K562 (cell line): ENCODE data around the gene GAS2L1. TPM values are rescaled to one million over a fixed set of nuclear protein-coding genes. Genes with fewer than 3 reads are reported as not detected.

ENCODE experiments used
- ATAC-seq: fragments of 200-7000 bp; cut with Tn5 transposase; 3 replicates; pipeline ENCODE4 v1.9.1; 2020; ENCODE audit warnings: moderate library complexity
- BruUV-seq: library from RNA; stranded (reverse); fragments of 400-500 nt; replicated peaks from 2 replicates; lab custom pipeline; 2021; lab: Mats Ljungman, UMichigan
- CTCF ChIA-PET: fragments of 300-600 bp; formaldehyde crosslinking; extraction: SDS; loops from one replicate; lab custom pipeline; 2021; ENCODE audit warnings: low intra/inter-chr PET ratio; lab: Yijun Ruan, JAX
- POLR2A ChIA-PET: fragments of 300-600, 350-650 bp; sonication (Branson Sonifier 250); formaldehyde crosslinking; extraction: SDS; loops from one replicate; lab custom pipeline; 2021; ENCODE audit warnings: antibody characterized with exemption, inconsistent platforms; lab: Yijun Ruan, JAX
- DNase-seq, 4 experiments: peaks; one replicate each; pipeline versions ENCODE4 v3.0.0 to v3.0.0-alpha.2; 2011 to 2018; ENCODE audit warnings: low spot score in 3 of 4, mixed read lengths in 3 of 4; ENCODE audit errors: extremely low read depth in 1 of 4
- FAIRE-seq: peaks from 2 replicates; lab custom pipeline; 2011; peaks lifted over from hg19 to GRCh38; lab: Jason Lieb, UNC
- H2AFZ ChIP-seq: 2 replicates; pipeline ENCODE4 v1.6.0; 2011; ENCODE audit warnings: low read depth, low read length, control low read depth, inconsistent platforms
- H3K27ac ChIP-seq: fragments of 200-600 bp; 3 replicates; pipeline ENCODE4 v1.8.0; 2011; ENCODE audit warnings: low read depth, mild to moderate bottlenecking, control low read depth, inconsistent platforms, low read length, moderate library complexity, mixed read lengths; ENCODE audit errors: extremely low read depth
- H3K27me3 ChIP-seq, 2 experiments: fragments of 300-600 bp in 1 of 2; 2 replicates in 1 of 2; 3 replicates in 1 of 2; pipeline versions ENCODE4 v1.6.0 to v1.8.0; 2011; ENCODE audit warnings: inconsistent platforms in 2 of 2, low read length in 2 of 2, mild to moderate bottlenecking in 1 of 2, mixed read lengths in 1 of 2, moderate library complexity in 1 of 2; ENCODE audit not compliant: control insufficient read depth in 2 of 2, insufficient read depth in 2 of 2
- H3K36me3 ChIP-seq: fragments of 300-600 bp; 3 replicates; pipeline ENCODE4 v1.8.0; 2011; ENCODE audit warnings: mild to moderate bottlenecking, low read length, inconsistent platforms; ENCODE audit not compliant: control insufficient read depth, insufficient read depth
- H3K4me1 ChIP-seq, 2 experiments: fragments of 200-600 bp in 1 of 2; replicated peaks in 1 of 2; 2 replicates in 1 of 2; 3 replicates in 1 of 2; pipeline versions ENCODE4 v1.5.1 to v1.8.0; 2011; ENCODE audit warnings: inconsistent platforms in 2 of 2, low read length in 2 of 2, mild to moderate bottlenecking in 1 of 2, mixed read lengths in 1 of 2, moderate library complexity in 1 of 2; ENCODE audit not compliant: control insufficient read depth in 2 of 2, insufficient read depth in 2 of 2
- H3K4me2 ChIP-seq: 2 replicates; pipeline ENCODE4 v1.6.1; 2011; ENCODE audit warnings: low read length, control low read depth, inconsistent platforms, mixed read lengths; ENCODE audit not compliant: insufficient read depth
- H3K4me3 ChIP-seq: fragments of 200-600 bp; sonication (generic), shearing (Covaris generic); 2 replicates; pipeline ENCODE4 v1.5.1; 2016; ENCODE audit warnings: control low read depth, inconsistent platforms
- H3K79me2 ChIP-seq: fragments of 200-600 bp; 3 replicates; pipeline ENCODE4 v1.8.0; 2011; ENCODE audit warnings: low read length, inconsistent platforms; ENCODE audit not compliant: control insufficient read depth, insufficient read depth
- H3K9ac ChIP-seq, 2 experiments: 2 replicates each; pipeline versions ENCODE4 v1.6.0 to v1.6.1; 2011; ENCODE audit warnings: low read depth in 2 of 2, low read length in 2 of 2, control low read depth in 1 of 2, inconsistent platforms in 1 of 2, mild to moderate bottlenecking in 1 of 2, mixed read lengths in 1 of 2; ENCODE audit not compliant: insufficient read depth in 1 of 2
- H3K9me1 ChIP-seq: one replicate; pipeline ENCODE4 v1.6.0; 2011; ENCODE audit warnings: inconsistent platforms, mild to moderate bottlenecking, low read length, moderate library complexity; ENCODE audit not compliant: control insufficient read depth, insufficient read depth
- H3K9me3 ChIP-seq: replicated peaks from 2 replicates; pipeline ENCODE4 v1.5.1; 2011; ENCODE audit warnings: low read depth, low read length, inconsistent platforms; ENCODE audit not compliant: control insufficient read depth, insufficient read depth
- H4K20me1 ChIP-seq: replicated peaks from 2 replicates; pipeline ENCODE4 v1.6.1; 2011; ENCODE audit warnings: low read length, inconsistent platforms, mixed read lengths; ENCODE audit not compliant: control insufficient read depth, insufficient read depth
- CREB3L1 ChIP-seq: fragments of 450-650 bp; IDR thresholded peaks from 2 replicates; pipeline ENCODE4 v1.6.1; 2014; ENCODE audit warnings: low read depth, mild to moderate bottlenecking, moderate library complexity, borderline replicate concordance
- HMGN3 ChIP-seq: IDR thresholded peaks from 2 replicates; pipeline ENCODE4 v1.6.1; 2011; ENCODE audit warnings: borderline replicate concordance, low read depth, mild to moderate bottlenecking, mixed read lengths, low read length; ENCODE audit not compliant: insufficient read length; ENCODE audit errors: extremely low read depth
- MBD1 ChIP-seq: fragments of 250-450 bp; sonication (Bioruptor Pico); IDR thresholded peaks from 2 replicates; pipeline ENCODE4 v1.8.0; 2022; ENCODE audit warnings: inconsistent platforms
- NR0B1 ChIP-seq: fragments of 450-650 bp; IDR thresholded peaks from one replicate; pipeline ENCODE4 v1.6.1; 2018; ENCODE audit warnings: mild to moderate bottlenecking, moderate library complexity; ENCODE audit not compliant: partially characterized antibody
- NR1H2 ChIP-seq: sonication (generic); formaldehyde crosslinking; IDR thresholded peaks from 2 replicates; pipeline ENCODE4 v1.4.0; 2020; ENCODE audit warnings: mild to moderate bottlenecking, missing genetic modification reagents
- PCBP2 ChIP-seq: fragments of 200-400 bp; formaldehyde crosslinking; IDR thresholded peaks from 2 replicates; pipeline ENCODE4 v1.6.1; 2018; ENCODE audit warnings: low read length, low read depth, mild to moderate bottlenecking, moderate library complexity; ENCODE audit not compliant: poor library complexity, severe bottlenecking
- POU5F1 ChIP-seq: fragments of 150-350 bp; IDR thresholded peaks from 2 replicates; pipeline ENCODE4 v1.6.1; 2014; ENCODE audit warnings: borderline replicate concordance, low read length, low read depth, mild to moderate bottlenecking; ENCODE audit not compliant: partially characterized antibody
- PREB ChIP-seq: sonication (generic); formaldehyde crosslinking; IDR thresholded peaks from 2 replicates; pipeline ENCODE4 v1.8.1; 2023; ENCODE audit warnings: mild to moderate bottlenecking, missing genetic modification reagents
- ZBTB8A ChIP-seq: fragments of 450-650 bp; IDR thresholded peaks from 2 replicates; pipeline ENCODE4 v1.6.1; 2018; ENCODE audit warnings: mild to moderate bottlenecking, moderate library complexity; ENCODE audit not compliant: partially characterized antibody
- ZMIZ1 ChIP-seq, 2 experiments: fragments of 150-350 bp in 1 of 2; IDR thresholded peaks; 2 replicates each; pipeline ENCODE4 v1.6.1; 2012 to 2016; ENCODE audit warnings: low read depth in 2 of 2, low read length in 2 of 2, mild to moderate bottlenecking in 1 of 2, moderate library complexity in 1 of 2
- ZNF224 ChIP-seq: sonication (generic); formaldehyde crosslinking; IDR thresholded peaks from 2 replicates; pipeline ENCODE4 v1.8.0; 2022; ENCODE audit warnings: mild to moderate bottlenecking, missing genetic modification reagents
- WGBS: fragments of 100-300 bp; shearing (Covaris generic); methylation state at CpG from one replicate; pipeline ENCODE4 v1.1.6; 2016; ENCODE audit warnings: low coverage, mixed read lengths; ENCODE audit not compliant: insufficient coverage; ENCODE audit errors: missing lambda C conversion rate; 5-methylcytosine and 5-hydroxymethylcytosine counted together
- in situ Hi-C: fragments of 300-500 bp; cut with MboI; formaldehyde crosslinking; loops from 4 replicates; pipeline ENCODE4 v1.15.0; 2018; ENCODE audit warnings: inconsistent platforms, mixed read lengths
- intact Hi-C: fragments of 100-400 bp; cut with micrococcal nuclease; formaldehyde crosslinking; loops from 2 replicates; pipeline ENCODE4 v1.14.2; 2022
- polyA plus RNA-seq, 8 experiments: library from polyadenylated mRNA; depleted of rRNA in 4 of 8; stranded (reverse) in 5 of 8; unstranded in 3 of 8; fragments of >200 nt; fragmentation: Nextera tagmentation in 2 of 8; fragmentation: Illumina TruSeq in 1 of 8; extraction: Ambion mirVana in 2 of 8; extraction: Trizol in 1 of 8; gene quantifications; 2 replicates each; pipeline versions ENCODE4 v1.2.1 to v1.2.3, GENCODE V29; 2011 to 2014; ENCODE audit warnings: inconsistent platforms in 1 of 8, missing spikeins in 1 of 8
- total RNA-seq, 7 experiments: library from RNA; depleted of rRNA in 6 of 7; stranded (reverse); fragments of >200 nt in 6 of 7; fragmentation: Illumina TruSeq in 2 of 7; extraction: Trizol in 2 of 7; gene quantifications; 2 replicates each; pipeline versions ENCODE4 v1.2.1 to v1.2.3, GENCODE V29; 2011 to 2021; ENCODE audit warnings: low replicate concordance in 1 of 7

Gene GAS2L1
- total and polyA plus RNA-seq, 9 of the 15 experiments (the other 6 are each of a cell fraction or from before 2014, with no cell fraction given), result 0.56 to 19.7 (median 3.2) TPM

- TF ChIP-seq ZMIZ1 (IDR thresholded peaks at IDR 0.05; ENCODE audit: low read depth in 2 of 2, low read length in 2 of 2) (no peak), PCBP2 (no peak), HMGN3 (no peak)
These were observed 44.6 kb downstream of the GAS2L1 start (continued) for GRCh38 chr22:29351042-29351441.

GRCh38 chr22:29351891-29352290, 45.4 kb downstream of the GAS2L1 start:
- no peak for FAIRE-seq
- no peak overlapping the region for H2AFZ ChIP-seq
- in situ Hi-C loops (no loop called here), intact Hi-C loops (no loop called here)
- H3K4me1 ChIP-seq, result no peaks in the 10 kb centered on the region
- no peak for DNase-seq
- H3K27me3 ChIP-seq, result no peaks in the 10 kb centered on the region
- no peak overlapping the region for H3K4me2 ChIP-seq
- H3K79me2 ChIP-seq, result no peaks in the 10 kb centered on the region
- H4K20me1 ChIP-seq, result no peaks in the 10 kb centered on the region
- CTCF ChIA-PET, result no interaction called here
- POLR2A ChIA-PET, result no interaction called here
- no peaks in the 10 kb centered on the region for H3K9me3 ChIP-seq
- H3K4me3 ChIP-seq, result no peak overlapping the region
- BruUV-seq, result no TSS peak
- H3K9me1 ChIP-seq, result no peaks in the 10 kb centered on the region
- H3K27ac ChIP-seq, result no peak overlapping the region
- WGBS, result 93% methylated on average over 6 of the region's 9 CpGs
- H3K9ac ChIP-seq, result no peak overlapping the region
- H3K36me3 ChIP-seq, result peaks cover 93% of the 10 kb centered on the region
- no peak for ATAC-seq
- TF ChIP-seq MBD1 (CRISPR knock-in tag), result no peak
- TF ChIP-seq CREB3L1, result no peak
- no peak for TF ChIP-seq ZNF224 (CRISPR knock-in tag)
- TF ChIP-seq NR1H2 (CRISPR knock-in tag), result no peak
- TF ChIP-seq POU5F1, result no peak
- TF ChIP-seq NR0B1, result no peak
- no peak for TF ChIP-seq ZBTB8A
- no peak for TF ChIP-seq PREB (CRISPR knock-in tag)
